ENCODE measurements around the gene C1orf53. TPM values are rescaled to one million over a fixed set of nuclear protein-coding genes. Genes with fewer than 3 reads are reported as not detected.

Gene C1orf53
- total and polyA plus RNA-seq, 2 of the 13 experiments (the other 11 are each of a cell fraction or from before 2014, with no cell fraction given), result 5.8 to 10.1 TPM

DNA sequence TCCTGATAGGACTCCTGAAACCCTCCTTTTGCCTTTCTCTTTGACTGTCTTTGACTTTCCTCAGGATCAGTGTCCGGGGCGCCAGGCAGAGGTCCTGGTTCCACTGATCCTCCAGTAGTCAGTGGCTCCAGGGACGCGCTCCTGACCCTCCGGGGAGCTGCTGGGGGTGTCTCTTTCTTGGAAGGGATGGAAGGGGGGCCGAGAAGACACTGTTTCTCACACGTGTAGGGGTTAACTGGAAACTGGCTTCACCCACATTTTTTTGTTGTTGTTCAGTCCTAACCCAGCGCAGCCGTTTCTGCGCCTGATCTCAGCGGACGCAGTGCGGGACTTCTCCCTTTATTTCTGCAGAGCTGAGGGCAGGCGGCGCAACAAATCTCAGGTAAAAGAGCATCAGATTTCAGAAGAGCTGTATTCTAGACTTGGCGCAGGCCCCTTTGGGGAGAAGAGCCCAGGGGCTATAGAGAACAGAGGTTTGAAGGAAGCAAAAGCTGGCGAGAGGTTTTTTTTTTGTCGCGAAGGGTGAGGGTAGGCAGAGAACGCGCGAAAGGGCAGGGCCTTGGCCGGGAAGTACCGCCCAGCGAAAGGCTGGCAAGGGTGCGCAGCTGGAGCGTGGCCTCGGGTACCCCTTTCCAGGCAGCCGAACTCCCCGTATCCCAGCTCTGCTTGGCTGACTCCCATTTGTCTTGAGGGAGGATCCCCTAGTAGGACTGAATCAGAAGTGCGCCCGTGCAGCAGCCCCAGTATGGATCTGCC is 10.5 kb downstream of the C1orf53 start:
- Histone ChIP-seq H3K4me3 (replicated peaks in 1 of 3; ENCODE audit: insufficient read depth in 1 of 3, low read depth in 2 of 3, low read length in 3 of 3) (peak overlapping the region in 2 of 3 experiments; percentile 44 to 61; a peak in 2 of 6 replicates), H3K36me3 (replicated peaks in 1 of 2; ENCODE audit: control insufficient read depth in 1 of 2, insufficient read depth in 2 of 2, low read length in 2 of 2) (no peaks in the 10 kb centered on the region), H3K27me3 (ENCODE audit: control insufficient read depth in 1 of 2, insufficient read depth in 2 of 2, low read length in 2 of 2) (peaks cover 16 to 88% of the 10 kb centered on the region in 2 experiments; a peak in 4 of 5 replicates), H3K9me3 (ENCODE audit: low read length) (no peaks in the 10 kb centered on the region), H4K20me1 (ENCODE audit: insufficient read depth, low read length) (no peaks in the 10 kb centered on the region), H2AFZ (ENCODE audit: low read length) (no peak overlapping the region), H3K4me2 (ENCODE audit: low read depth, low read length) (peak overlapping the region; percentile 66), H3K27ac (ENCODE audit: extremely low read length, insufficient read depth, low read length) (no peak overlapping the region), H3K9ac (ENCODE audit: insufficient read depth, low read depth, low read length) (no peak overlapping the region), H3K79me2 (ENCODE audit: insufficient read depth, low read length) (no peaks in the 10 kb centered on the region), H3K4me1 (ENCODE audit: insufficient read depth, low read length) (peaks cover 52% of the 10 kb centered on the region)
- no peak for DNase-seq (ENCODE audit: low spot score)
- ChIA-PET CTCF (ENCODE audit: low intra/inter-chr PET ratio, low total read pairs) (no interaction called here), POLR2A (interaction anchor here (0.9 kb wide), 1 partner anchor 10 kb away, joined by 3 read pairs; no protein-coding TSS in a partner anchor)
- no peak for ATAC-seq
- WGBS (ENCODE audit: low lambda C conversion rate), result 58% methylated on average over 27 of the region's 32 CpGs
- BruUV-seq (replicated peaks), result no TSS peak
- in situ Hi-C loops (cut with HindIII; ENCODE audit: extremely low pct_ligation_motif_present, low pct_unique_long_range_greater_than_20kb) (loop anchor here (10.0 kb wide), 1 partner anchor 138 kb away; the partner anchor contains the start of gene DENND1B), intact Hi-C loops (cut with micrococcal nuclease; ENCODE audit: unreplicated experiment) (no loop called here)
- FAIRE-seq, result no peak
- TF ChIP-seq JUN (CRISPR knock-in tag; IDR thresholded peaks at IDR 0.05) (no peak), ISL2 (CRISPR knock-in tag; IDR thresholded peaks at IDR 0.05) (no peak), ELF4 (CRISPR knock-in tag; IDR thresholded peaks at IDR 0.05; ENCODE audit: borderline replicate concordance) (no peak), ZFP41 (CRISPR knock-in tag; IDR thresholded peaks at IDR 0.05; ENCODE audit: borderline replicate concordance) (no peak), FOXP1 (IDR thresholded peaks at IDR 0.05) (no peak), FOXP1 (CRISPR knock-in tag; IDR thresholded peaks at IDR 0.05) (no peak), SMYD3 (CRISPR knock-in tag; IDR thresholded peaks at IDR 0.05) (no peak), REXO4 (CRISPR knock-in tag; IDR thresholded peaks at IDR 0.05; ENCODE audit: borderline replicate concordance) (no peak), SRSF4 (IDR thresholded peaks at IDR 0.05; ENCODE audit: low read depth, low read length, poor library complexity, severe bottlenecking) (no peak), PRPF4 (IDR thresholded peaks at IDR 0.05; ENCODE audit: low read depth, low read length, poor library complexity, severe bottlenecking) (no peak)

All from HepG2 (cell line).